Astrocyte (in vitro differentiated cells and primary cell): ENCODE results near the gene INPP5B.

Source experiments
- CTCF ChIP-seq: IDR thresholded peaks from 2 replicates; pipeline ENCODE4 v1.5.1; 2011; ENCODE audit warnings: low read depth, mild to moderate bottlenecking, inconsistent platforms, low read length, moderate library complexity; ENCODE audit not compliant: insufficient read depth
- EZH2 ChIP-seq: IDR thresholded peaks from 2 replicates; pipeline ENCODE4 v1.6.1; 2012; ENCODE audit warnings: mild to moderate bottlenecking, low read length, inconsistent platforms; ENCODE audit not compliant: insufficient read depth

GRCh38 chr1:37951041-37951782, 4.4 kb upstream of the INPP5B start:
- TF ChIP-seq CTCF: no peak
- no peak for TF ChIP-seq EZH2
